ENCODE data around the gene NUTM1. TPM values are rescaled to one million over a fixed set of nuclear protein-coding genes. Genes with fewer than 3 reads are reported as not detected.
"Not testable (repeated sequence)": the region's sequence is repeated elsewhere in the genome, so short reads cannot be mapped to it uniquely, and the experiment has no call there.

NUTM1 gene
- total RNA-seq, 1 donor from 2014 or later = under 0.01 TPM

DNA sequence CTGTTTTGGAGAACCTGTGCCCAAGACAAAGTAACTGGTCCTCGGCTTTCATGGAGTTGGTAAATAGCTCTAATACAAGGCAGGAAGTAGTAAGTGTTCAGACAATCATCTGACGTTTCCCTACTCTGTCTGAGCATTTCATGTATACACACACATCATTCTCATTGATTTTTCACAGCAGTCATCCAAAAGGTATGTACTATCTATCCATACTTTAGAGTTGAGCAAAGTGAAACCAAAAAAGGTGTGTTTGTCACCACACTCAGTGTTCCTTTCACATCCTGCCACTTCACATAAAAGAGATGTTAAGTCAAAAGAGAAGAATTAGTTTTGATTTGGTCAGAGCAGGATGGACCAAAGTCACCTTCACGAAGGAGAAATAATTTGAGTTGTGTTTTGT, 60.8 kb downstream of the NUTM1 start:
- DNase-seq (ENCODE audit: low spot score in 2 of 2); FAIRE-seq: not testable (repeated sequence)

Small RNA genes lying within 50 kb of the gene (small RNA-seq; reads per million reads assigned to genes)
- gene MIR1233-1 = not detected
- not detected for gene RF00019

Other genes starting within 250 kb of the NUTM1 start
- 22.8 TPM for gene EMC7, start 241.5 kb upstream of the NUTM1 start, total RNA-seq
- gene PGBD4, start 241.2 kb upstream of the NUTM1 start, total RNA-seq = 4.5 TPM
- 109 TPM for gene KATNBL1, start 133.2 kb upstream of the NUTM1 start, total RNA-seq
- 117 TPM for gene EMC4, start 118.3 kb upstream of the NUTM1 start, total RNA-seq
- gene SLC12A6, start 5.5 kb upstream of the NUTM1 start, total RNA-seq = 26.5 TPM
- 81.9 TPM for gene NOP10, start 179 bp upstream of the NUTM1 start, total RNA-seq
- gene LPCAT4, start 23.9 kb downstream of the NUTM1 start, total RNA-seq = 10.6 TPM
- 23.6 TPM for gene GOLGA8A, start 94.5 kb downstream of the NUTM1 start, total RNA-seq
- gene GOLGA8B, start 240.3 kb downstream of the NUTM1 start, total RNA-seq = 28.9 TPM

Data from frontal cortex (tissue), 4 donors.